Measurements from ENCODE around the gene RPP25.

The RPP25 gene

DNA sequence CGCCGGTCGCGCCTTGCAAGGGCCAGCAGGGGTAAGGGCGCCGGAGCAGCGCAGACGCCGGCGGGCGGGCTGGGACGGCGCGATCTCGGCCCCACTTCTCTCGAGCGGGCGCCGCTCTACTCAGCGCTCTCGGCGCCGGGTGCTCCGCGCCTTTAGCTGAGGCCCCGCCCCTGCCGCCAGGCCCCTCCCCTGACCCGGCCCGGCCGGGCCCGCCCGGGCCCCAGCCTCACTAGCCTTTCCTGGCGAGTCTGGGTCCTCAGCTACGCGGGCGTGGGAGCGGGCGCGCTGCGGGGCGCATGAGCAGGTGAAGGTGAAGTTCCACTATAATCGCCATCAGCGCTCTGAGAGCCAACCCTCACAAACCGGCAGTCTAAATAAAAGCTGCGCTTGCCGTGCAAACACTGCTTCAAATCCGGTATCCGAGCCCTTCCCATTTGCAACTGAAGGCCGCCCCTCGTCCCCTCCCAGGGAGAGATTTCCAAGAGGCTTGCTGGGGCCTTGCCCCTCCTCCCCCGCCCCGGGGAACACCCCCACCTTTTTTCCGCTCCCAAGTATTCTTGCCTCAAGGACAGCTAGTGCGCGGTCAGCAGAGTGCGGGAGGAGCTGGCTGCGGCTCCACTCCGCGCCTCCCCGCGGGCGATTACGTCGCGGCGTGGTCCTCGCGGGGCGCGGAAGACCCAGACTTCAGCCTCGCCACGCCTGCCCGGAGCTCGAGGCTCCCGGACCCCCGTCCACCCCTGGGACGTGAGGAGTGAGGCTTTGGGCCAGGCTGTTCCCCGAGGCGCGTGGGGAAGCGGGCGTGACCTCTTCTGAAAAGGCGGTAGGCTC lies at the start of gene RPP25:
Gene RPP25, minus strand, starts transcription at position 125 of the 828 bp plus-strand sequence. CDS start 189 bp downstream, outside the sequence.
- no peak for FAIRE-seq

DNA sequence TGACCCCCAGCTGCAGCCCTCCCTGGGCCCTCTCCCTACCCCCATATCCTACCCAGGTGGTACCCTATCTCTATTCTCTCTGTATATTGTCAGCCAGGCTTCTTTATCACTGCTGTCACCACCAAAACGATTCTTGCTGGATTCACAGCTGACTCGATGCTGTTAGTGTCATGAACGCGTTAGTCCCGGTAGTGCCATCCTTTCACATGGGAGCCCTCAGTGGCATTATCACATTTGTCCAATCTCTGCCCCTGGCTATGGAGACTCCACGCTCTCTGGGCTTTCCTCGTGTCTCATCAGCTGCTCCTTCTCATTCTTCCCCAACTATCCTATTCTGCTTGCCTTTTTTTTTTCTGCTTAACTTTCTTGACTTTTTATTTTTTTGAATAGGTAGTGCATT lies 45.8 kb upstream of the RPP25 start:
- FAIRE-seq, result no peak

DNA sequence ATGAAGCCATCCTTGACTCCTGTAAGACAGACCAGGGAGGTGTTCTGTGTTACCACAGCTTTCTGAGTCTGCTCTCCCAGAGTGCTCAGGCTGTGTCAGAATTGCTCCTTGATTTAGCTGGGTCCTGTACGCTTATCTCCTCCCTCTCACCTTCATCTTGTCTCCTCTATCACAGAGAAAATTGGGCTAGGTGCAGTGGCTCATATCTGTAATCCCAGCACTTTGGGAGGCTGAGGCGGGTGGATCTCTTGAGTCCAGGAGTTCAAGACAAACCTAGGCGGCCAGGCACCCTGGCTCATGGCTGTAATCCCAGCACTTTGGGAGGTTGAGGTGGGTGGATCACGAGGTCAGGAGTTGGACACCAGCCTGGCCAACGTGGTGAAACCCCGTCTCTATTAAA lies 44.7 kb upstream of the RPP25 start:
- FAIRE-seq, result no peak

DNA sequence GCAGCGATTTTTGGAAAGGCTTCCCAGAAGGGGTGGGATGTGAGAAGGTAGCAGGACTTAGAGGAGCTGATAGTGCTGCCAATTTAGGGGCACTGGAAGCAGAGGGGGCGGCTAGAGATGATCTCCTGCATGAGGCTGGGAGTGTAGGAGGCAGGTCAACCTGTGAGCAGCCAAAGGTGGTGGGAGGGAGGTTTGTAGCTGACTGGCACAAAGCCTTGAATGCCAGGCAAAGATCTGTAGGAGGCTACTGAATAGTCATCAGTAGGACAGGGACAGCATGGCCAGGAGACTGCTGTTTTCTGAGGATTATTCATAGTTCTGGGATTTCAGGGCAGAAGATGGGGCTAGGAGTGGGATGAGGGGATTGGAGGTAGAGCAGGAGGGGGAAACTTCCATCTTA lies 41.0 kb upstream of the RPP25 start:
- FAIRE-seq, result no peak

DNA sequence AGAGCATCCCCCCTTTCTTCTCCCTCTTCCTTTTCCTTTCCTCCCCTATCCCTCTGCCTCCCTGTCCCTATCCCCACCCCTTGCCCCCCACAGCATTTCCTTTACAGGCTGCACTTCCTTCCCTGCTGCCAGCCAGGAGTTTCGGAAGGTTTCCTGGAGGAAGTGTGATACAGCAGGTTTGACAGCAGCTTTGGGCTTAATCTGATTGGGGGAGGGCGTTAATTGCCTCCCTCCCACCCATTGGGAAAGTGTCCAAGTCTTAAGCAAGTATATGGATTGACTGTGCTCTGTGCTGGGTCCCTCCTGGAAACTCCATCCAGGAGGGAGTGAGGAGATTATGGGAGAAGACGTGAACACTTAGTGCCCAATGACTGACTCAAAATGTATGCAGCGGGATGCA lies 40.6 kb upstream of the RPP25 start:
- FAIRE-seq, result no peak

GRCh38 chr15:74995779-74996765 lies 39.5 kb upstream of the RPP25 start:
- FAIRE-seq, result no peak

GRCh38 chr15:74995182-74995778 lies 38.7 kb upstream of the RPP25 start, which contains the start of gene SCAMP5:
Gene SCAMP5 (plus strand): TSS chr15:74995563. CDS start chr15:75011840, 16,277 bp downstream.
- no peak for FAIRE-seq

DNA sequence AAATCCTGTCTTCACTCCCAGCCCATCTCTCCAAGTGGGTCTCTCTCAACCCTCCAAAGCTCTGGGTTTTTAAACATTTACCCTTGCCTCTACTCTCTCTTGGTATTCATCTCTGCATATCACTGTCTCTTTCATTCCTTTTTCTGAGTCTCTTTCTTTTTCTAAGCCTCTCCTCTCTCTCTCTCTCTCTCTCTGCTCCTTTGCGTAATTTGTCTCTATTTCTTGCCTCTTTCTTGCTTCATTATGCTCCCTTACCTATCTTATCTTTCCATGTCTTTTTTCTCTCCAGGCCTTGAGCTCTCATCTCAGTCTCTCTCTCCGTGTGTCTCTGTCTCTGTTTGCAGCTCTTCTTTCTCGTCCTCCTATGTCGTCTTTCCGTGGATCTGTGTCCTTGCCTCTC lies 38.1 kb upstream of the RPP25 start:
- FAIRE-seq, result no peak

DNA sequence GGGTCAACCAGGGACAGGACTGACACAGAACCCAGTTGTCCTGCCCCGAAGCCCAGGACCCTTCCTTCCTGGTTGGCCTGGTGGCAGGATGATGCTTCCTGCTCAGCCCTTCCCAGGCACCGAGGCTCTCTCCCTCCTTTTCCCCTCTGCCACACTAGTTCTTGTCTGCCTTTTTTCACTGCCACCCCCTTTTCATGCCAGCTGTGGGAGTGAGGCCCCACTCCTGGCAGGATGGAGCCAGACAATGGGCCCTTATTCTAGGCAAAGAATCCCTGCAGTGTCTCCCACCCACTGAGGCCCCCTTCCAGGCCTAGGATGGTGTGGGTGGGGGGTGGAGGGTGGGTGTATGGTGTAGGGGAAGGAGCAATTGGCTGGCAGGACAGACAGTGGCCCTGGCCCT lies 37.7 kb upstream of the RPP25 start:
- no peak for FAIRE-seq

- no peak for FAIRE-seq
Observed at GRCh38 chr15:74992619-74993018, 36.0 kb upstream of the RPP25 start.

DNA sequence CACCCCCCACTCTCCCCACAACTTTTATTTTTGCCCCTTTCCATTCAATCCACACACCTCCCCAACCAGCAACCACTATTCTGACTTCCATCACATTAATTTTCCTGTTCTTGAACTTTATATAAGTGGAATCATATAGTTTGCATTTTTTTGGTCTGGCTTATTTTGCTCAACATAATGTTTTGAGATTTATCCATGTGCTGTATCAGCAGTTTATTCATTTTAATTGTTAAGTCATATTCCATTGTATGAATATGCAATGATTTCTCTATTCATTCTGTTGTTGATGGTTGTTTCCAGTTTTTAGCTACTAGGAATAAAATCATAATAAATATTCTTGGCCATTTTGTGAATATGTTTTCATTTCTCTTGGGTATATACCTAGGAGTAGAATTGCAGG lies 33.0 kb upstream of the RPP25 start:
- no peak for FAIRE-seq

DNA sequence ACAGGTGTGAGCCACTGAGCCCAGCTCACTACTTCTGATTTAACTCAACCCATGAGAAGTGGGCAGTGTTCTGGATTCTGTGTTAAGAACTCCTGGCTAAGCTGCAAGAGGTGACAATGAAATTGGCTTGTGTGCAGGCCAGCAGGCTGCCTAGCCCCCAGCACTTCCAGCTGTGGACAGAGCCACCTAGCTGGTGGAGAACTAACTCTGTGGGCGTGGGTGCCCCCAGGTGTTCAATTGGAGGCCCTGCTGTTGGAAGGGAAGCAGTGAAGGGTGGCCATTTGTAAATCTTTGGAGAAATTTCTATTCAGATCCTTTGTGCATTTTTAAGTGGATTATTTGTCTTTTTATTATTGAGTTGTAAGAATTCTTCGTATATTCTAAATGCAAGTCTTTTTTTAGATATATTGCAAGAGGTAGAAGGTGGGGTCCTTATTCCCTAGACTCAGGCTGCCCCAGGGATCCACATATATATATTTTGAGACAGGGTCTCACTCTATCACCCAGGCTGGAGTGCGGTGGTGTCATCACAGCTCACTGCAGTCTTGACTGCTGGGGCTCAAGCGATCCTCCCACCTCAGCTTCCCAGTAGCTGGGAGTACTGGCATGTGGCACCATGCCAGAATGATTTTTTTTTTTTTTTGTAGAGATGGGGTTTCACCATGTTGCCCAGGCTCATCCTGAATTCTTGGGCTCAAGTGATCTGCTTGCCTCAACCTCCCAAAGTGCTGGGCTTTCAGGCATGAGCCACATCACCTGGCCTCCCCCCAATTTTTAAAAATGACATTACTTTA lies 31.6 kb upstream of the RPP25 start:
- FAIRE-seq, result no peak

GRCh38 chr15:74983725-74984231 lies 27.2 kb upstream of the RPP25 start:
- no peak for FAIRE-seq

DNA sequence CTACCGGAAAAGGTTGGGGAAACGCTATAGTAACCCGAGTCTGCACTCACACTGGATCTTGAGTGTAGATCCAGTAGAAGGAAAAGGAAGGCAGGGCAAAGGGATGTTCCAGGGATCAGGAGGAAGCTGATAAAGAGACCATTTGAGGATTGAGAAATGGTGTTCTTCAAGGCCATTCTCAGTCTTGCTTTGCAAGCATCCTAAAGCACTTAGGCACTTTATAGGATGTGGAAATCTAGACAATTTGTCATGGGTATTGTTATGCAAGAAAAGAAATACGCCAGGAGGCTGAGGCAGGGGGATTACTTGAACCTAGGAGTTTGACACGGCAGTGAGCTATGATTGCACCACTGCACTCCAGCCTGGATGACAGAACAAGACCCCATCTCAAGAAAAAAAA lies 25.6 kb upstream of the RPP25 start:
- FAIRE-seq, result no peak

DNA sequence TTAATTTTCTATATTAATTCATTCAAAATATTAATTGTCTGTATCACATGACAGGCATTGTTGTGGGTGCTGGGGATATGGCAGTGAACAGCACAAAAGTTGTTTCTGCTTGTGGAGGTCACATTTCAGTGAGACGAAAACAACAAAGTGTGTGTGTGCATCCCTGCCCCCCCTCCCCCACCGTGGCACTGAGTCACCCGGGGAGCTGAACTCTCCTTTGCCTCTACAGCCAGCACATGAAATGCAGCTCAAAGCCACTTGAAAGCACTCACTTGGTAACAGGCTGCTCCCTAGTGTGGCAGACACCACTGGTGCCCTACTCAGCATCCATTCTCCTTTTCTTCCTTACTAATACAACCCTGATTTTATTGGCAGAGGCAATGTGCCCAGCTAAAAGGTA lies 21.9 kb upstream of the RPP25 start:
- no peak for FAIRE-seq

DNA sequence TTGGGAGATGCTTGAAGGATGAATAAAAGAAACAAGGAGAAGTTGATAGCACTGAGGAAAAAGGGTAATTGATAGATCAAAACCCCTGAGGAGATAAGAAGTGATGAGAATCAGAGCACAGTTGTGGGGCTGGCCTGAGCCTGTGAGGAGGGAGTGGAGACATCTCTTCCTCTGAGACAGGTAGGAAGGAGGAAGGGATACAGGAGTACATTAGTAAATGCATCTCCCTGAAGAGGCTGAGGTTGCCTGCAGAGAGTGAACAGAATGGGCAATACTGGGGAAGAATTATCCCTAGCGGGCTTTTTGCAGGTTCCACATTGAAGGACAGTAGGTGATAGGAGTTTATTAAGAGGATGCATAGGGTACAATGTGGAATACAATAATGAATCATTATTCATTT lies 21.5 kb upstream of the RPP25 start:
- no peak for FAIRE-seq

DNA sequence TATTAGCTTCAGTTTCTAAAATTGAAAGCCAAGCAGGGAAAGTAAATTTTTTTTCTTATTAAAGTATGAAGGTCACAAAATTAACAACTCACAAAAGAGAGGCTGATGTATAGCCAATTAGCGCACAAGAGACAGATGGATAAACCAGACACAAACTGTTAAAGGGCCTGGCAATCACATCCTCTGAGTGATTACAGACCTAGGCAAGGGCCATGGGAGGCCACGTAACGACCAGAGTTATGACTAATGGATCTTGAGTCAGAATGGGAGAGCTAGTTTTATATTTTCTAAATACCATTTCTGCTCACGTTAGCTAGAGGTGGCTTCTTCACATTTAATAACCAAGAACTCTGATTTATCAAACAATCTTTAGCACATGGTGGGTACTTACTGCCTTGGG lies 21.0 kb upstream of the RPP25 start:
- FAIRE-seq, result no peak

DNA sequence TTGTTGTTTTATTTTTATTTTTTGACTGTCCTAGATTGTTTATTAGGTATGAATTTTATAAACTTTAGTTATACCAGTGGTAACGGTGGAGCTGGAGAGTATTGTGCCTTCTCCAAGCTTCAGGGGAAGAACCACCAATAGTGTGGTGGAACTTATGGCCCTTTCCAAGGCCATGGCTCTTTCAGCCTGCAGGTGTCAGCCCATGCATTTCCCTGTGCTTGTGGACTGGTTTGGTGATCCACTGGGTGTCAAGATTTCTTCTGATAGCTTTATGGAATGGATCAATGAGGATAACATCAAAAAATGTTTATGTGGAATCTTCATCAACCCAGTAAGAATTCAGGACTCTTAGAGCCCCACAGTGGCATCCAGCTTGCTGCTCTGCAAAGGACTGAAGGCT lies 19.6 kb upstream of the RPP25 start:
- FAIRE-seq, result no peak

DNA sequence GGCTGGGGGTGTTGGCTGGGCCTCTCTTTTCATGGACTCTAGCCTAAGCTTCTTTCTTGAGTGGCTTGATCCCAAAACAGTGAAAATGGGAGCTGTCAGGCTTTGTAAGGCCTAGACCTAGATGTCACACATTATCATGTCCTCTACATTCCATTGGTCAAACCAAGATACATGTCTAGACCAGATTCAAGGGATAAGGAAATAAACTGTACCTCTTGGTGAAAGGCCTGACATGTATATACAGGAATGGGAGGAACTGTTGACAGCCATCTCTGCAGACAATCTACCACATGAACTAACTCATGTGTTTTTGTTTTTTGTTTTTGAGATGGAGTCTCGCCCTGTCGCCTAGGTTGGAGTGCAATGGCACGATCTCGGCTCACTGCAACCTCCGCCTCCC lies 11.1 kb upstream of the RPP25 start:
- no peak for FAIRE-seq

DNA sequence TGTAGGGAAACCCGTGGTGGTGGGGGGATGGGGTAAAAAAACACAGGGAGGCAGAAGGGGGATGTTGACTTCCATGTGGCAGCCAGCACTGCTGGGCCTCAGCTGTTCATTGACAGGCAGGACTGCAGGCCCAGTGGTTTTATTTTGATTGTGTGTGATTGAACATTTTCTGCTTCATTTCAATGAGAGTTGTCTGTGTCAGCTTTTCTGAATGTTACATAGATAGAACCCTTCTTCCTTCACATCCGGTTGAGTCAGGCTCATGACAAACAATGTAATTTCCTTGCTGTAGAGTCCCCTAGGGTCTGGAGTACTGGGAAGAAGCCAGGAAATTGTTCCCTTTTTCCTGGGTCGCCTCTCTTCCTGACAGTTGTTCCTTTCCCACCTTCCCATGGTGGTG lies 8.2 kb upstream of the RPP25 start:
- no peak for FAIRE-seq

- no peak for FAIRE-seq
Observed at GRCh38 chr15:74963213-74963612, 6.6 kb upstream of the RPP25 start.

GRCh38 chr15:74962671-74963070 lies 6.1 kb upstream of the RPP25 start:
- FAIRE-seq, result no peak
